GM18511 (cell line): ENCODE results near the gene MGAT4B.
"Not testable (repeated sequence)": the region's sequence is repeated elsewhere in the genome, so short reads cannot be mapped to it uniquely, and the experiment has no call there.

ENCODE experiments used
- ATAC-seq: cut with Tn5 transposase; IDR thresholded peaks from one replicate; pipeline ENCODE4 v1.9.1; 2021; ENCODE audit warnings: mild to moderate bottlenecking, moderate library complexity; ENCODE audit not compliant: unreplicated experiment

MGAT4B gene

GRCh38 chr5:179806250-179807048, at the start of gene MGAT4B:
Gene MGAT4B, minus strand, starts transcription at chr5:179806866. Its CDS starts 283 bp downstream, at chr5:179806583.
- ATAC-seq = peak; percentile 75

- ATAC-seq = no peak
These were observed 47.7 kb upstream of the MGAT4B start for GRCh38 chr5:179854356-179854755.

GRCh38 chr5:179852993-179853547, 46.4 kb upstream of the MGAT4B start:
- peak; percentile 98 for ATAC-seq

- no peak for ATAC-seq
These were observed 35.0 kb upstream of the MGAT4B start for GRCh38 chr5:179841621-179842020.

GRCh38 chr5:179840766-179841165, 34.1 kb upstream of the MGAT4B start:
- ATAC-seq = no peak

- ATAC-seq = no peak
These were observed 33.7 kb upstream of the MGAT4B start for GRCh38 chr5:179840321-179840720.

GRCh38 chr5:179839328-179840256, 32.9 kb upstream of the MGAT4B start:
- no peak for ATAC-seq

GRCh38 chr5:179837076-179838011, 30.7 kb upstream of the MGAT4B start:
- no peak for ATAC-seq

GRCh38 chr5:179836225-179837019, 29.8 kb upstream of the MGAT4B start:
- no peak for ATAC-seq

- ATAC-seq = not testable (repeated sequence)
These were observed 28.2 kb upstream of the MGAT4B start for GRCh38 chr5:179834871-179835270.

GRCh38 chr5:179834120-179834519, 27.5 kb upstream of the MGAT4B start:
- ATAC-seq = no peak

- no peak for ATAC-seq
These were observed 27.0 kb upstream of the MGAT4B start for GRCh38 chr5:179833709-179834070.

- no peak for ATAC-seq
These were observed 26.5 kb upstream of the MGAT4B start for GRCh38 chr5:179833056-179833708.

- ATAC-seq = no peak
These were observed 25.5 kb upstream of the MGAT4B start for GRCh38 chr5:179832039-179832745.

- no peak for ATAC-seq
These were observed 24.3 kb upstream of the MGAT4B start for GRCh38 chr5:179830818-179831468.

GRCh38 chr5:179829732-179830435, 23.2 kb upstream of the MGAT4B start:
- no peak for ATAC-seq

- no peak for ATAC-seq
These were observed 22.2 kb upstream of the MGAT4B start for GRCh38 chr5:179828756-179829421.
